SK-N-SH treated with all-trans-retinoic acid at 6 μM for 48 hours (cell line): ENCODE data around the gene CRMP1.

ENCODE experiments used
- OSR1 ChIP-seq: fragments of 250-450 bp; sonication (Bioruptor Pico); IDR thresholded peaks from 2 replicates; pipeline ENCODE4 v1.8.0; 2022; ENCODE audit warnings: moderate library complexity, mild to moderate bottlenecking, inconsistent platforms
- PATZ1 ChIP-seq: fragments of 250-450 bp; sonication (Bioruptor Pico); IDR thresholded peaks from 2 replicates; pipeline ENCODE4 v1.8.0; 2020; ENCODE audit warnings: mild to moderate bottlenecking, moderate library complexity, borderline replicate concordance
- PPARA ChIP-seq: fragments of 250-450 bp; sonication (Bioruptor Pico); IDR thresholded peaks from 2 replicates; pipeline ENCODE4 v1.5.0; 2020; ENCODE audit warnings: mild to moderate bottlenecking, borderline replicate concordance
- TCF4 ChIP-seq: fragments of 250-450 bp; sonication (Bioruptor Pico); IDR thresholded peaks from 2 replicates; pipeline ENCODE4 v1.8.0; 2021; ENCODE audit warnings: mild to moderate bottlenecking, moderate library complexity, borderline replicate concordance
- ZC3H10 ChIP-seq: fragments of 250-450 bp; sonication (Bioruptor Pico); IDR thresholded peaks from 2 replicates; pipeline ENCODE4 v1.5.1; 2021; ENCODE audit warnings: mild to moderate bottlenecking, moderate library complexity
- ZNF565 ChIP-seq: fragments of 450-650 bp; formaldehyde crosslinking; conservative IDR thresholded peaks from 2 replicates; pipeline ENCODE4 v1.5.0; 2020; ENCODE audit warnings: low read depth, mild to moderate bottlenecking, moderate library complexity

- TF ChIP-seq PATZ1 (CRISPR knock-in tag) (no peak), TCF4 (CRISPR knock-in tag) (no peak), OSR1 (CRISPR knock-in tag) (no peak), ZNF565 (CRISPR knock-in tag) (no peak), PPARA (CRISPR knock-in tag) (no peak), ZC3H10 (CRISPR knock-in tag) (no peak)
These were observed 38.6 kb upstream of the CRMP1 start for GRCh38 chr4:5931526-5931925.
